Mesenchymal stem cell (in vitro differentiated cells and primary cell): ENCODE data around the gene TIRAP.

Experiments used
- DNase-seq: peaks from one replicate; pipeline ENCODE4 v3.0.0-alpha.2; 2013
- H2AFZ ChIP-seq: one replicate; pipeline ENCODE4 v1.6.1; 2013; ENCODE audit warnings: low read depth, mild to moderate bottlenecking, control low read depth, inconsistent platforms, low read length, moderate library complexity
- H2AK5ac ChIP-seq: 2 replicates; pipeline ENCODE4 v1.6.1; 2013; ENCODE audit warnings: low read length, moderate library complexity, mild to moderate bottlenecking, inconsistent platforms; ENCODE audit not compliant: severe bottlenecking
- H2BK120ac ChIP-seq: one replicate; pipeline ENCODE4 v1.6.1; 2013; ENCODE audit warnings: low read depth, mild to moderate bottlenecking, inconsistent platforms, low read length, moderate library complexity
- H2BK12ac ChIP-seq, 2 experiments: one replicate each; pipeline ENCODE4 v1.6.1; 2013; ENCODE audit warnings: inconsistent platforms in 2 of 2, low read length in 2 of 2, mild to moderate bottlenecking in 2 of 2, moderate library complexity in 2 of 2, control low read depth in 1 of 2
- H2BK15ac ChIP-seq: one replicate; pipeline ENCODE4 v1.6.1; 2013; ENCODE audit warnings: mild to moderate bottlenecking, low read depth, inconsistent platforms; ENCODE audit not compliant: poor library complexity, severe bottlenecking
- H2BK5ac ChIP-seq: 2 replicates; pipeline ENCODE4 v1.6.1; 2013; ENCODE audit warnings: low read depth, mild to moderate bottlenecking, low read length, control low read depth, inconsistent platforms; ENCODE audit not compliant: poor library complexity, severe bottlenecking
- H3K14ac ChIP-seq, 2 experiments: one replicate each; pipeline ENCODE4 v1.6.1; 2013; ENCODE audit warnings: inconsistent platforms in 2 of 2, low read length in 2 of 2, control low read depth in 1 of 2, mild to moderate bottlenecking in 1 of 2, moderate library complexity in 1 of 2
- H3K18ac ChIP-seq, 2 experiments: one replicate each; pipeline ENCODE4 v1.6.1; 2013; ENCODE audit warnings: inconsistent platforms in 2 of 2, low read length in 2 of 2, control low read depth in 1 of 2, low read depth in 1 of 2, mild to moderate bottlenecking in 1 of 2
- H3K23ac ChIP-seq, 2 experiments: one replicate each; pipeline ENCODE4 v1.6.1; 2013; ENCODE audit warnings: inconsistent platforms in 2 of 2, low read length in 2 of 2, mild to moderate bottlenecking in 2 of 2, moderate library complexity in 2 of 2, control low read depth in 1 of 2
- H3K27ac ChIP-seq: 2 replicates; pipeline ENCODE4 v1.5.1; 2013; ENCODE audit warnings: mild to moderate bottlenecking, moderate library complexity, low read length, control low read depth, inconsistent platforms; ENCODE audit not compliant: poor library complexity, severe bottlenecking
- H3K27me3 ChIP-seq, 2 experiments: 2 replicates each; pipeline versions ENCODE4 v1.6.1 to v1.7.0; 2013; ENCODE audit warnings: low read length in 2 of 2, mild to moderate bottlenecking in 2 of 2, moderate library complexity in 2 of 2, control low read depth in 1 of 2, inconsistent platforms in 1 of 2; ENCODE audit not compliant: control insufficient read depth in 1 of 2, insufficient read depth in 1 of 2
- H3K36me3 ChIP-seq, 2 experiments: 2 replicates each; pipeline versions ENCODE4 v1.6.1 to v1.7.0; 2013; ENCODE audit warnings: low read length in 2 of 2, control low read depth in 1 of 2, inconsistent platforms in 1 of 2, low read depth in 1 of 2, mild to moderate bottlenecking in 1 of 2; ENCODE audit not compliant: insufficient read depth in 2 of 2, control insufficient read depth in 1 of 2
- H3K4ac ChIP-seq, 2 experiments: one replicate each; pipeline ENCODE4 v1.6.1; 2013; ENCODE audit warnings: inconsistent platforms in 2 of 2, low read length in 2 of 2, mild to moderate bottlenecking in 2 of 2, moderate library complexity in 2 of 2, control low read depth in 1 of 2, low read depth in 1 of 2
- H3K4me1 ChIP-seq: 2 replicates; pipeline ENCODE4 v1.6.1; 2013; ENCODE audit warnings: low read depth, low read length, control low read depth; ENCODE audit not compliant: control insufficient read depth, insufficient read depth
- H3K4me2 ChIP-seq: 2 replicates; pipeline ENCODE4 v1.6.1; 2013; ENCODE audit warnings: low read length, mild to moderate bottlenecking, inconsistent platforms; ENCODE audit not compliant: poor library complexity, severe bottlenecking
- H3K4me3 ChIP-seq, 2 experiments: 2 replicates each; pipeline versions ENCODE4 v1.5.1 to v1.7.0; 2013; ENCODE audit warnings: low read length in 2 of 2, mild to moderate bottlenecking in 2 of 2, control low read depth in 1 of 2, low read depth in 1 of 2; ENCODE audit not compliant: insufficient read depth in 1 of 2
- H3K79me1 ChIP-seq: replicated peaks from 2 replicates; pipeline ENCODE4 v1.6.1; 2013; ENCODE audit warnings: mild to moderate bottlenecking, control low read depth, low read length, inconsistent platforms; ENCODE audit not compliant: poor library complexity, severe bottlenecking
- H3K9ac ChIP-seq: 2 replicates; pipeline ENCODE4 v1.7.0; 2013; ENCODE audit warnings: mild to moderate bottlenecking, low read length, moderate library complexity
- H3K9me3 ChIP-seq: 2 replicates; pipeline ENCODE4 v1.7.0; 2013; ENCODE audit warnings: mild to moderate bottlenecking, low read length; ENCODE audit not compliant: control insufficient read depth
- H4K8ac ChIP-seq: one replicate; pipeline ENCODE4 v1.6.1; 2013; ENCODE audit warnings: inconsistent platforms, mild to moderate bottlenecking, low read length, moderate library complexity
- H4K91ac ChIP-seq: one replicate; pipeline ENCODE4 v1.6.1; 2013; ENCODE audit warnings: mild to moderate bottlenecking, low read length, inconsistent platforms
- WGBS: methylation state at CpG from one replicate; pipeline ENCODE4 v1.1.7; 2013; ENCODE audit warnings: mixed read lengths; 5-methylcytosine and 5-hydroxymethylcytosine counted together

Gene TIRAP

DNA sequence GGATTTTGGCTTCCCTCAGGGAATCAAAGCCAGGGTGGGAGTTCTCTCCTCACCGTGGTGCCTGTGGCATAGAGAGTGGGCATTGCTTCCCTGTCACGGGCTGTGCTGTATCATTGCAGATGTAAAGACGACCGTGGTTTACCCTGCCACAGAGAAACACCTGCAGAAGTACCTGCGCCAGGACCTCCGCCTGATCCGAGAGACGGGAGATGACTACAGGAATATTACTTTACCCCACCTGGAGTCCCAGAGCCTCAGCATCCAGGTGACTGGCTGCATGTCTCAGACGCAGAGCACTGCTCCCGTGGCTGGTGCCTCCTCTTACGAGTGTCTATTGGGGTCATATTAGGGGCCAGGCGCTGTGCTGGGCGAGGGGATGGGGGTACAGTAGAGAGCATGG, 48.4 kb downstream of the TIRAP start:
- WGBS: 98% methylated on average over 13 of the region's 13 CpGs
- no peak overlapping the region for H3K23ac ChIP-seq
- peak overlapping the region in 1 of 2 experiments; percentile 5 for H3K18ac ChIP-seq
- peak overlapping the region in 1 of 2 experiments; percentile 15 for H2BK12ac ChIP-seq
- no peak overlapping the region for H2AK5ac ChIP-seq
- no peak overlapping the region for H4K8ac ChIP-seq
- H3K4ac ChIP-seq: no peak overlapping the region
- no peak overlapping the region for H3K14ac ChIP-seq
- peaks cover 0 to 14% of the 10 kb centered on the region in 2 experiments for H3K36me3 ChIP-seq
- H2BK120ac ChIP-seq: no peak overlapping the region
- no peak overlapping the region for H3K27ac ChIP-seq
- H2BK5ac ChIP-seq: no peak overlapping the region
- H2BK15ac ChIP-seq: no peak overlapping the region
- H3K9me3 ChIP-seq: no peaks in the 10 kb centered on the region
- no peak overlapping the region for H2AFZ ChIP-seq
- H3K4me2 ChIP-seq: no peak overlapping the region
- H3K4me1 ChIP-seq: peaks cover 11% of the 10 kb centered on the region
- H3K79me1 ChIP-seq: peaks cover 10% of the 10 kb centered on the region
- no peak overlapping the region for H3K9ac ChIP-seq
- no peak for DNase-seq
- no peaks in the 10 kb centered on the region for H3K27me3 ChIP-seq
- no peak overlapping the region for H4K91ac ChIP-seq
- no peak overlapping the region for H3K4me3 ChIP-seq

DNA sequence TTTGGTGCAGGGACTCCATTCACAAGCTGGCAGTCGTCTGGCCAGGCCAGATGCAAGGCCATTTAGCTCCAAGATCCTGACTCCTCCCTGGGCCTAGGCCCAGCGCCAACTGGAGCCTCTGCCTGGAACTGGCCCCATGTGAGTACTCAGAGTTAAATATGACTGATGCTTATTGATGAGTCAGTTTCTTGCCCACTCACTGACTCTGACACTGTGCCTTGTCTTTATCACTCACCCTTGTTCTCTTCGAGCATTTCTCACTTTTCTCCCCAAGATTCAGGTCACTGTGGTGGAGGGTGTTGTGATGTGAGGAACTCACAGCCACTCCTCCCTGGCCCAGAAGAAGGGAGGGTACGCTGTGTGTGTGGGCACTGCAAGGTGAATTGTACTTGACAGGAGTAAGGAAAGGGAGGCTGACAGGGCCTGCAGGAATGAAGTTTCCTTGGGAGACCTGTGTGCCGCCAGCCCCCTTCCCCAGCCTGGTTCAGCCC, 49.4 kb downstream of the TIRAP start:
- Histone ChIP-seq H3K27me3 (no peaks in the 10 kb centered on the region), H3K4ac (no peak overlapping the region), H4K91ac (peak overlapping the region; percentile 70), H3K18ac (peak overlapping the region in 1 of 2 experiments; percentile 16), H3K4me2 (no peak overlapping the region), H3K4me3 (peak overlapping the region in 1 of 2 experiments; percentile 26), H3K9ac (no peak overlapping the region), H2AFZ (no peak overlapping the region), H2AK5ac (no peak overlapping the region), H3K14ac (no peak overlapping the region), H2BK5ac (no peak overlapping the region), H3K4me1 (peaks cover 17% of the 10 kb centered on the region), H2BK120ac (no peak overlapping the region), H4K8ac (no peak overlapping the region), H3K36me3 (peaks cover 0 to 14% of the 10 kb centered on the region in 2 experiments), H3K79me1 (peaks cover 10% of the 10 kb centered on the region), H3K9me3 (no peaks in the 10 kb centered on the region), H2BK15ac (no peak overlapping the region), H3K23ac (no peak overlapping the region), H2BK12ac (no peak overlapping the region), H3K27ac (no peak overlapping the region)
- 59% methylated on average over 4 of the region's 5 CpGs for WGBS
- DNase-seq: peak; percentile 71

DNA sequence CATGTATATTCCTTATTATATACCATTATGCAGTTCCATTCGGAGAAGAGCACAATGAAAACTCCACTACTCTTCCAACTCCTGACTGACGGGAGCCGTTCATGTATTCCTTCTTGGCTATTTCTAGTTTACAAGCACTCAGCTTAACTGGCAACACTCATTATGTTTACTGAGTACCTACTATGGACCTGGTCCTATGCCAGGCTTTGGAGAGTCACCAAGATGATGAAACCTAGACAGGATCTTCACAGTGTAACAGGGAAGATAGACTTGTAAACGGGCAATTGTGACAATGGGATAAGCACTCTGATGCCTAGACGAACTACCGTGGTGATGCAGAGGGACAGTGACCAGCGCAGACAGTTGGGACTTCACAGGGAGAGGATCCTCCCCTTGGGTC, 50.2 kb downstream of the TIRAP start:
- no peak overlapping the region for H3K4ac ChIP-seq
- WGBS: 98% methylated on average over 7 of the region's 7 CpGs
- no peak overlapping the region for H3K9ac ChIP-seq
- no peak overlapping the region for H2BK15ac ChIP-seq
- no peak overlapping the region for H3K27ac ChIP-seq
- H3K14ac ChIP-seq: no peak overlapping the region
- peak overlapping the region; percentile 46 for H4K91ac ChIP-seq
- H2AFZ ChIP-seq: no peak overlapping the region
- peaks cover 17% of the 10 kb centered on the region for H3K4me1 ChIP-seq
- peak overlapping the region in 1 of 2 experiments; percentile 8 for H2BK12ac ChIP-seq
- no peak overlapping the region for H3K4me3 ChIP-seq
- no peak overlapping the region for H2AK5ac ChIP-seq
- no peak overlapping the region for H3K18ac ChIP-seq
- H3K23ac ChIP-seq: no peak overlapping the region
- H2BK120ac ChIP-seq: no peak overlapping the region
- no peaks in the 10 kb centered on the region for H3K9me3 ChIP-seq
- no peak overlapping the region for H4K8ac ChIP-seq
- no peak overlapping the region for H3K4me2 ChIP-seq
- no peak overlapping the region for H2BK5ac ChIP-seq
- H3K27me3 ChIP-seq: no peaks in the 10 kb centered on the region
- no peak for DNase-seq
- peaks cover 1 to 21% of the 10 kb centered on the region in 2 experiments for H3K36me3 ChIP-seq
- peaks cover 6% of the 10 kb centered on the region for H3K79me1 ChIP-seq

DNA sequence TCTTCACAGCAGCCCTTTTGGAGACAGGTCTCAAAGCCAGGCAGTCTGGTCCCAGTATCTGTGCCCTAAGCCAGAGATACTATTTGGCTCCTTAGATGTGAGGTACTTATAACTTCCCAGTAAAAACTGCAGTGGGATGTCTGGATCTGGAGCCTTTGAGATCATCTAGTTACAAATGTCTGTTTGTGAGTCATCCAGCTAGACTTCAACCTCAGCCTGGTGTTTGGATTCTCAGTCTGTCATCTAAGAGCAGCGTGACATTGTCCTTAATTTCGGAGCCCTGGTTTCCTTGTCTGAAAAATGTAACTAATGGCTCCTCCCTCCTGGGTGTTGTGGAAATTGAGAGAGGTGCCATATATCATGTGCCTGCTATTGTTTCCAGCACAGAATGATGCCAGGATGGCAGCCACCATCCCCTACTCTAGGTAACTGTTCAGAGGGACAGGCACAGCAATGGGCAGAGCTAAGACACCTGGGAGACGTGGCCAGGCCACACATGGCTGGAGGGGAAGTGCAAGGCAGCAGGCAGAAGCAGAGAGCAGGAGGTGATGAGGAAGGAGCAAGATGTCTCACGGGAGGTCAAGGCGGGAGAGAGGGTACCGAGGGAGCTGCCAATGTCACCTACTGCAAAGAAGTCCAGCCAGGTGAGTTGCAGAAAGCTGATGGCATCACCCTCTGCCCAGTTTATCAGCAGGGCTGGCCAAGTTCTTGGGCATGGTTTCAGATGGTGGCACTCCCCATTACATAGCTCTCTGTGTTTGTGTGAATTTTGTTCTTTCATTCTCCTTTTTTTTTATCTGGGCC, 52.0 kb downstream of the TIRAP start:
- Histone ChIP-seq H2BK120ac (no peak overlapping the region), H2AFZ (no peak overlapping the region), H3K79me1 (peaks cover 4% of the 10 kb centered on the region), H3K36me3 (peaks cover 10 to 33% of the 10 kb centered on the region in 2 experiments), H3K4me3 (peak overlapping the region in 1 of 2 experiments; percentile 1), H2AK5ac (peak overlapping the region; percentile 43), H3K27me3 (no peaks in the 10 kb centered on the region), H3K9ac (no peak overlapping the region), H4K91ac (peak overlapping the region; percentile 77), H3K27ac (no peak overlapping the region), H3K4ac (peak overlapping the region; percentile 54 to 89), H2BK5ac (no peak overlapping the region), H3K9me3 (no peaks in the 10 kb centered on the region), H3K14ac (peak overlapping the region in 1 of 2 experiments; percentile 73), H4K8ac (no peak overlapping the region), H2BK12ac (peak overlapping the region in 1 of 2 experiments; percentile 85), H3K4me1 (peaks cover 18% of the 10 kb centered on the region), H3K23ac (no peak overlapping the region), H3K18ac (peak overlapping the region; percentile 14 to 84), H2BK15ac (peak overlapping the region; percentile 37), H3K4me2 (no peak overlapping the region)
- 66% methylated on average over 6 of the region's 6 CpGs for WGBS
- peak; percentile 88 for DNase-seq
